Measurements from ENCODE around the gene CAND1. TPM values are rescaled to one million over a fixed set of nuclear protein-coding genes. Genes with fewer than 3 reads are reported as not detected.

The CAND1 gene
- total RNA-seq, 1 donor from 2014 or later = 197 TPM

DNA sequence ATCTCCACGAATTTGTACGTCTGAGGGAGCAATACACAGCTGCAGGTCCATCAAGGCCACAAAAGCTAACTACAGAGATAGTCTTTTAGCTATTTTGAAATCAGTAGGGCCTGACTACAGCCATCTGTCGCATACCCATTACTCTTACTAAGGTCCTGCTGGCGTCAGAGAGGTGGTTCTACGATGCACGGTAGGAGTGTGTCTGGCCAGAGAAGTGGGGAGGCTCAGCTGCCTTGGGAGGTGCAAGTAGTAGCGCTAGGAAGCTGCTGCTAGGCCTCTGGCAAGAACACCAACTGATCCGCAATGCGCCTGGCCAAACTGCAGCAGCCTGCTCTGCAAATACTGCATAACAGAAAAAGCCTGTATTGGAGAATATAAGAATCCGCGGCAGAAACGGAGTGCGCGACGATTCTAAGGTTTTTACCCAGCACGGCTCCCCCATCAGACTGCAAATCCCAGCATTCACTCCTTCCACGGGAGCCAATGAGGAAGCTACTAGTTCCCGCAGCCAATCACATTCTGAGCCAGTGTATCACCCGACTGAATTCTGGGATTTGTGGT is 743 bp upstream of the CAND1 start:
- Mint-ChIP-seq H3K36me3 (ENCODE audit: low read depth) (peaks cover 17% of the 10 kb centered on the region), H3K27me3 (ENCODE audit: low read depth) (no peaks in the 10 kb centered on the region), H3K9me3 (no peaks in the 10 kb centered on the region), H3K4me3 (ENCODE audit: low read depth) (peak overlapping the region; percentile 89), H3K4me1 (ENCODE audit: low read depth) (peaks cover 28% of the 10 kb centered on the region), H3K27ac (peak overlapping the region; percentile 99)
- peak; percentile 86 for DNase-seq (ENCODE audit: low spot score)
- intact Hi-C loops (cut with micrococcal nuclease) = loop anchor here (2.0 kb wide), 4 partner anchors 380 to 1540 kb away; partner anchors contain the start of genes DYRK2, HELB and MDM2

DNA sequence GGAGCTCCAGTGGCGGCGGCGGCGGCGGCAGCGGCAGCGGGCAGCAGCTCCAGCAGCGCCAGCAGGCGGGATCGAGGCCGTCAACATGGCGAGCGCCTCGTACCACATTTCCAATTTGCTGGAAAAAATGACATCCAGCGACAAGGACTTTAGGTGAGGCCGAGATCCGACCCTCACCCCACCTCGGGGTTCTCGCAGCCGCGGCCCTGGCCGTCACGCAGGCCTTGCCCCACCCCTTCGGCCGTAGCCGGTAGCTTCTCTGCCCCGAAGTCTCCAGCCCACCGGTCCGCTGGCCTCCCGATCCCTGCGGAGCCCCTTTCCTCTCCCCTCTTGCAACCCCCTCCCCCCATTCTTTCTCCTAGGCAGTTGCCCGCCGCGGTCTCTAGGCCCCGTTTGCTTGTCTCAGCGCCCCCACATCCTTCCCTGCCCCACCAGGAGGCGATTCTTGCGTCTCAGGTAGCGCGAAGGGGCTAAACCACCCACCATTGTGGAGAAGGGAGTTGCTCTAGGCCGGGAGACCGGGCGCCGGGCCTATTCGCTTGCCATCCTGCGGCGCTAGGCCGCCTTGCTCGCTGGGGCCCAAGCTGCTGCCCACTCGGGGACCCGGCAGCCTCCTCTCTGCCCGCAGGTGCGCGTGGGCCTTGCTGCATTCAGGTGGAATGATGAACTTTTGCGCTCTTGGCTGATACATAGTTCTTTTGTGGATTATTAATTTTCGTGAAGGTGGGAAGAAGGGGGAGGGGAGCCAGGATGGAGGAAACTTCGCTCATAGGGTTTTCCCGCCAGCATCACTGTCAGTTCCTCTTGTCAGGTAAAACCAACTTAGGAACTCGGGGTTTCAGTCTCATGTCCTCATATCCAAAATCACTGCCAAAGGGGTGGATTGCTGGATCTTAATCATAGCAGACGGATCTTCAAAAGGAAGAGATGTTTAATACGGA is 745 bp downstream of the CAND1 start:
- Mint-ChIP-seq H3K27me3 (ENCODE audit: low read depth) (no peaks in the 10 kb centered on the region), H3K4me3 (ENCODE audit: low read depth) (peak overlapping the region; percentile 89), H3K9me3 (no peaks in the 10 kb centered on the region), H3K27ac (peak overlapping the region; percentile 99), H3K4me1 (ENCODE audit: low read depth) (peaks cover 39% of the 10 kb centered on the region), H3K36me3 (ENCODE audit: low read depth) (peaks cover 24% of the 10 kb centered on the region)
- intact Hi-C loops (cut with micrococcal nuclease) = loop anchor here (2.0 to 10.0 kb wide), 5 partner anchors 175 to 1539 kb away; partner anchors contain the start of genes DYRK2, HELB and MDM2
- DNase-seq (ENCODE audit: low spot score) = peak; percentile 47

DNA sequence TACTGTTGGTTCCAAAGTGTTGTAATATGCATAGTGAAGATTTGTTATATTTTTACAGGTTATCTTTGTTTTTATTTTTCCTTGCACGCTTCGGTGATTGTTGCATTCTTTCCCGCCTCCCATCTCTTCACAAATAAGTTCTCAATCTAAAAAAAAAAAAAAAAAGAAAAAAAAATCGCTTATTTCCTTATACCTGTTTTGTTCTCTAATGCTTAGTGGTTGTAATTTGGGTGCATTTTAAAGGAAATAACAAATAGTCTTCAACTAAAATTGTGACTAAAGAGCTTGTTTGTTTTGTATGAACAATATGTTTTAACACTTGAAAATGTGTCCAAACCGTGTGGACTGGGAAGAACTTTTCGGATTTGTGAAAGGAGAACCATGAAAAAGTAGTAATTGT is 1.5 kb downstream of the CAND1 start:
- DNase-seq (ENCODE audit: low spot score) = no peak
- peak overlapping the region; percentile 89 for H3K4me3 Mint-ChIP-seq (ENCODE audit: low read depth)
- H3K36me3 Mint-ChIP-seq (ENCODE audit: low read depth) = peaks cover 31% of the 10 kb centered on the region
- H3K27ac Mint-ChIP-seq = peak overlapping the region; percentile 99
- H3K9me3 Mint-ChIP-seq = no peaks in the 10 kb centered on the region
- H3K4me1 Mint-ChIP-seq (ENCODE audit: low read depth) = peaks cover 45% of the 10 kb centered on the region
- no peaks in the 10 kb centered on the region for H3K27me3 Mint-ChIP-seq (ENCODE audit: low read depth)
- intact Hi-C loops (cut with micrococcal nuclease) = loop anchor here (10.0 kb wide), 1 partner anchor 174 kb away; no protein-coding TSS in a partner anchor

DNA sequence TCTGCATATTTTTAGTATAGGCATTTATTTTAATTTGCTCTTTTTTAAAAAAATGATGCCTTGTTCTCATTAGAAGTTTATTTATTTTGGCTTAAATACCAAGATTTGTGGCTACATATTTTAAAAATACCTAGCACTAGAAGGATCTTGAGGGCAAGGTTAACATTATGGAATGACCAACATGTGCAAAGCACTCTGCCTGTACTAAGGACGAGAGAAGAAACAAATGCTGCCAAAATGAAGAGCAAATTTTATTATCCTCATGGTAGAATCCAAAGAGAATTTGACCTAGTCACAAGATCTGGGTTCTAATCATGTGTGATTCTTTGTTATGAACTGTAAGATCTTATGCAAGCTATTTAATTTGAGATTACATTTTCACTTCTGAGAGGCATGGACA is 2.8 kb downstream of the CAND1 start:
- H3K4me1 Mint-ChIP-seq (ENCODE audit: low read depth) = peaks cover 58% of the 10 kb centered on the region
- peaks cover 44% of the 10 kb centered on the region for H3K36me3 Mint-ChIP-seq (ENCODE audit: low read depth)
- intact Hi-C loops (cut with micrococcal nuclease) = loop anchor here (10.0 kb wide), 1 partner anchor 173 kb away; no protein-coding TSS in a partner anchor
- H3K4me3 Mint-ChIP-seq (ENCODE audit: low read depth) = no peak overlapping the region
- no peaks in the 10 kb centered on the region for H3K27me3 Mint-ChIP-seq (ENCODE audit: low read depth)
- DNase-seq (ENCODE audit: low spot score) = no peak
- H3K9me3 Mint-ChIP-seq = no peaks in the 10 kb centered on the region
- H3K27ac Mint-ChIP-seq = peak overlapping the region; percentile 26

DNA sequence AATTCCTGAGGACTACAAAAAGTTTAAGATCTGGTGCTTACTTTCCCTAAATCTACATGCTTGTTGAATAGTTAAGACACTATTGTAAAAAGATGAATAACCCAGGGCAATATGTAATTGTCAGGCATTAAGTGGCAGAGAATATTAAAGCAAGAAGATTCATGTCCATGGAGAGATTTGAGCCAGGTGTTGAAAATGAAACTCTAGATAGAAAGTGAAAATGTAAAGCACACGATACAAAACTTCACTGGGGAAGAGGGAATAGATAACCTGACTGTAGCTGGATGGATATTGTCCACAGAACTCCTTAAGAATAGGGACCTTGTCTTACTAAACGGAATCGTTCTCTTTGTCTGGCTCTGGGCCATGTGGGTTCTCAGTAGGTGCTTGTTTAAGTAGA is 5.0 kb downstream of the CAND1 start:
- intact Hi-C loops (cut with micrococcal nuclease) = loop anchor here (10.0 kb wide), 1 partner anchor 171 kb away; no protein-coding TSS in a partner anchor
- H3K9me3 Mint-ChIP-seq = no peaks in the 10 kb centered on the region
- peak overlapping the region; percentile 23 for H3K27ac Mint-ChIP-seq
- no peak for DNase-seq (ENCODE audit: low spot score)
- peak overlapping the region; percentile 18 for H3K4me3 Mint-ChIP-seq (ENCODE audit: low read depth)
- peaks cover 56% of the 10 kb centered on the region for H3K4me1 Mint-ChIP-seq (ENCODE audit: low read depth)
- peaks cover 62% of the 10 kb centered on the region for H3K36me3 Mint-ChIP-seq (ENCODE audit: low read depth)
- no peaks in the 10 kb centered on the region for H3K27me3 Mint-ChIP-seq (ENCODE audit: low read depth)

DNA sequence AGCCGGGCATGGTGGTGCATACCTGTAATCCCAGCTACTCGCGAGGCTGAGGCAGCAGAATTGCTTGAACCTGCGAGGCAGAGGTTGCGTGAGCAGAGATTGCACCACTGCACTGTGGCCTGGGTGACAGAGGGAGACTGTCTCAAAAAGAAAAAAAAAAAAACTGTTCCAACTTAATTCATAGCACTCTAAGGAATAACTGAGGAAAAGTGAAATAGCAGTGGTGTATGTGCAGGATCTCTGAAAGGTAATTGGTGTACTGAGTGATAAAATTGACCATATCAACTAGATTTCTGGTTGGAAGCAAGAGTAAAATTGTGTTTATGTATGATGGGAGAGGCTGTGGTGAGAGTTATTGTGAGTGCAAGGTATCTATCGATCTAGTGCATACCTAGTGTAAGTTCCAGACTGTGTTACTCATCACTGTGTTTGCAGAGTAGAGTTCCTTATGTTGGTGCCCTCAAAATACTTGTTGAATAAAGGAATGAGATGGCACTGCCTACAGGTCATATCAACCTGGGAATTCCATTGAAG is 6.3 kb downstream of the CAND1 start:
- H3K4me1 Mint-ChIP-seq (ENCODE audit: low read depth) = peaks cover 55% of the 10 kb centered on the region
- DNase-seq (ENCODE audit: low spot score) = no peak
- H3K27me3 Mint-ChIP-seq (ENCODE audit: low read depth) = no peaks in the 10 kb centered on the region
- H3K27ac Mint-ChIP-seq = peak overlapping the region; percentile 10
- intact Hi-C loops (cut with micrococcal nuclease) = loop anchor here (10.0 kb wide), 1 partner anchor 169 kb away; no protein-coding TSS in a partner anchor
- peak overlapping the region; percentile 31 for H3K4me3 Mint-ChIP-seq (ENCODE audit: low read depth)
- peaks cover 58% of the 10 kb centered on the region for H3K36me3 Mint-ChIP-seq (ENCODE audit: low read depth)
- H3K9me3 Mint-ChIP-seq = no peaks in the 10 kb centered on the region

DNA sequence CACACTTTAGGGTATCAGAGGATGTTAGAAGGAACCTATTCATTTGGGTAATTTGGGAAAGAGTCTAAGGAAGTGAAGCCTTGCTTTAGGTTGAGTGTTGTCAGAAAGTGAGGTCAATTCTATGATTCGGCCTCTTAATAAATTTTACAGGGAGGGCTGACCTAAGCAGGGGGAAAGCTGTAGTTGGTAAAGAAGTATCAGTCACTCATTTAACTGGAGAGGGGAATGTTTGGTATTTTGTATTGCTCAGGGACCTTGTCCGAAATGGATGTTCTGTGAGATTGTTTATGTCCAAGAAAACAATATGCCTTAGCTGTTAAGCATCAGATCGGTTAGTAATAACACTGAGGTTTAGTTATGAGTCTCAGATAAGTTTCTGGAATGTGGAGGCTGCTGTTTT is 7.3 kb downstream of the CAND1 start:
- H3K27ac Mint-ChIP-seq = no peak overlapping the region
- H3K4me1 Mint-ChIP-seq (ENCODE audit: low read depth) = peaks cover 53% of the 10 kb centered on the region

DNA sequence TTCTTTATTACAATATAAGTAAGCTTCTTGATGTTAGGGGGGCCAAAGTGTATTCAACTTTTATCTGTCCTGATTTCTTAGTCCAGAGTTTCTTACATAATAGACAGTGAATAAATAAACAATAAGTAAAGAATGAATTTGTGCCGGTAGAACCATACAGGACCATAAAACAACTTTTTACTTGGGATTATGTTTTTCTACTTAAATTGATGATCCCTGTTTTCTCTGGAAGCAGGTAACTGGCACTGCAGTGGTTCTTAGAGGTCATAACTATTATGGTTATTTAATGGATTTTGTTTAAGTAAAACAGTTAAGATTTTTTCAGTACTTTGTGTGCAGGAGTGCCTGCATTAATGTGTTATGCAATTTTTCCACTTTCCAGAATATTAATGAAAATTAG is 10.5 kb downstream of the CAND1 start:
- intact Hi-C loops (cut with micrococcal nuclease) = loop anchor here (10.0 kb wide), 1 partner anchor 165 kb away; no protein-coding TSS in a partner anchor
- no peak overlapping the region for H3K4me3 Mint-ChIP-seq (ENCODE audit: low read depth)
- H3K27me3 Mint-ChIP-seq (ENCODE audit: low read depth) = no peaks in the 10 kb centered on the region
- H3K27ac Mint-ChIP-seq = no peak overlapping the region
- no peaks in the 10 kb centered on the region for H3K9me3 Mint-ChIP-seq
- no peak for DNase-seq (ENCODE audit: low spot score)
- peaks cover 63% of the 10 kb centered on the region for H3K36me3 Mint-ChIP-seq (ENCODE audit: low read depth)
- H3K4me1 Mint-ChIP-seq (ENCODE audit: low read depth) = peaks cover 43% of the 10 kb centered on the region

More for the DNA sequence above, 7.3 kb downstream of the CAND1 start:
- no peak for DNase-seq (ENCODE audit: low spot score)
- intact Hi-C loops (cut with micrococcal nuclease) = loop anchor here (10.0 kb wide), 1 partner anchor 168 kb away; no protein-coding TSS in a partner anchor
- Mint-ChIP-seq H3K27me3 (ENCODE audit: low read depth) (no peaks in the 10 kb centered on the region), H3K4me3 (ENCODE audit: low read depth) (no peak overlapping the region), H3K36me3 (ENCODE audit: low read depth) (peaks cover 57% of the 10 kb centered on the region), H3K9me3 (no peaks in the 10 kb centered on the region)

DNA sequence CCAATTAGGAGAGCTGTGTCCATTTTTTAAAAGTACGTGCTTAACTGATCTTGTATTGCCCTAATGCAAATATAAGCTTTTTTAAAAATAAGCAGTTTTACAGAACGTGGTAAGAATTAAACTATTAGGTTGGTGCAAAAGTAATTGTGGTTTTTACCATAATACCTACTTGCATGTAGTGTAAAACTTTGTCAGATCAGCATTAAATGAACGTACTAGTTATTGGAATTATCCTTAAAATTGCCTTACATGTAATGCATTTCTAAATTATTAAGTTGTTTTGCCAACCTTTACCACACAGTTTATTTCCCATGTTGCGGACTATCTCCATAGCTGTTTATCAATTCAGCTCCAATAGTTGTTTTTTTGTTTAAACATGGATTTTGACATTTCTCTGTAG is 10.9 kb downstream of the CAND1 start:
- peaks cover 63% of the 10 kb centered on the region for H3K36me3 Mint-ChIP-seq (ENCODE audit: low read depth)
- H3K9me3 Mint-ChIP-seq = no peaks in the 10 kb centered on the region
- H3K27ac Mint-ChIP-seq = no peak overlapping the region
- intact Hi-C loops (cut with micrococcal nuclease) = no loop called here
- no peak for DNase-seq (ENCODE audit: low spot score)
- H3K27me3 Mint-ChIP-seq (ENCODE audit: low read depth) = no peaks in the 10 kb centered on the region
- no peak overlapping the region for H3K4me3 Mint-ChIP-seq (ENCODE audit: low read depth)
- H3K4me1 Mint-ChIP-seq (ENCODE audit: low read depth) = peaks cover 43% of the 10 kb centered on the region

DNA sequence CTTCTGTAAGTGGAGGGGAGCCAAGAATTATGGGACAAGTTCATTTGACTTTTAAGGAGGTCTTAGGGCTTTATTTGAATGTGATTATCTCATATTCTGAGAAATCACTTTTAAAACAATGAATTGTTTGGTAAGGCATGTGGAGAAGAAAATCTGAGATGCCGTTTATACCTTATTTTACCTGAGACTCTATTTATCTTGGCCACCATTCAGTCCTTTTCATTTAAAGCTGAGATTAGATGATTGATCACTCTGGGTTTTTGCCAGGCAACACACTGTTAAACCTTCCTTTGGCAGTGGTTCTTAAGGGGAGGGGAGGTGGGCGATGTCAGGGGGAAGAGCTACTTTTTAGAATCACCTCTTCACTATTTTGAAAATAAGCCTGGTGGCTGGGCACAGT is 11.4 kb downstream of the CAND1 start:
- H3K4me1 Mint-ChIP-seq (ENCODE audit: low read depth) = peaks cover 39% of the 10 kb centered on the region
- no peaks in the 10 kb centered on the region for H3K27me3 Mint-ChIP-seq (ENCODE audit: low read depth)
- DNase-seq (ENCODE audit: low spot score) = no peak
- H3K9me3 Mint-ChIP-seq = no peaks in the 10 kb centered on the region
- intact Hi-C loops (cut with micrococcal nuclease) = no loop called here
- H3K36me3 Mint-ChIP-seq (ENCODE audit: low read depth) = peaks cover 64% of the 10 kb centered on the region
- H3K4me3 Mint-ChIP-seq (ENCODE audit: low read depth) = no peak overlapping the region
- H3K27ac Mint-ChIP-seq = no peak overlapping the region

DNA sequence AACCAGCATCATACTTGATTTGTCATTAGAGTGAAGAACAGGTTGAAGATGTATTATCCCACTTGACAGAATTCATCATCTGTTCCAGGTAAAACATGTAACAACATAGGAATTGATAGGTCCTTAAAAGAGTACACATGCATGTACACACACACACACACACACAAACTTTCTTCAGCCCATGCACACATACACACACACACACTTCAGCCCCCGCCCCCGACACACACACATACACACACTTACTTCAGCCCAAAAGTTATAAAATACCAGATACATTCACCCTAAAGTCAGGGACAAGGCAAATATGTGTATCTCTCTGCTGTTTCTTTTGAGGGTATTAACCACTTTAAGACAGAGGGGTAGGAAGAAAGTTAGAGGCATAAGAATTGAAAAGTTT is 15.4 kb downstream of the CAND1 start:
- Mint-ChIP-seq H3K4me3 (ENCODE audit: low read depth) (no peak overlapping the region), H3K9me3 (no peaks in the 10 kb centered on the region), H3K36me3 (ENCODE audit: low read depth) (peaks cover 63% of the 10 kb centered on the region), H3K4me1 (ENCODE audit: low read depth) (peaks cover 32% of the 10 kb centered on the region), H3K27ac (peak overlapping the region; percentile 6), H3K27me3 (ENCODE audit: low read depth) (no peaks in the 10 kb centered on the region)
- intact Hi-C loops (cut with micrococcal nuclease) = no loop called here
- DNase-seq (ENCODE audit: low spot score) = no peak

DNA sequence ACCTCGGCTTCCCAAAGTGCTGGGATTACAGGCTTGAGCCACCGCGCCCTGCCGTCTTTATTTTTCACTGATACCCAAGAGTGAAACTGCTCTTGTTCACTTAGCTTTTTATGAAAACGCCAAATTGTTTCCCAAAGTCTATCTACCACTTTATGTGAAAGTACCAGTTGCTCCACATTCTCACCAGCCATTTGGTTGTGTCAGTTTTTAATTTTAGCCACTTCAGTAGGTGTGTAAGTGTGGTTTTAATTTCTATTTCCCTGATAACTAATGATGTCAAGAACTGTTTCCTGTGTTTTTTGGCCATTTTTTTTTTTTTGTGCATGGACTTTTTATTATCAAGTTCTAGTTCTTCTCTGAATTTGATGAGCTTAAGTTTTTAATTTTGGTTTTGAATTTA is 17.1 kb downstream of the CAND1 start:
- H3K27ac Mint-ChIP-seq = no peak overlapping the region
- H3K27me3 Mint-ChIP-seq (ENCODE audit: low read depth) = no peaks in the 10 kb centered on the region
- peaks cover 74% of the 10 kb centered on the region for H3K36me3 Mint-ChIP-seq (ENCODE audit: low read depth)
- H3K9me3 Mint-ChIP-seq = no peaks in the 10 kb centered on the region
- no peak overlapping the region for H3K4me3 Mint-ChIP-seq (ENCODE audit: low read depth)
- no peak for DNase-seq (ENCODE audit: low spot score)
- peaks cover 34% of the 10 kb centered on the region for H3K4me1 Mint-ChIP-seq (ENCODE audit: low read depth)
- intact Hi-C loops (cut with micrococcal nuclease) = no loop called here

All from activated T-helper 2 cell treated with anti-CD3 and anti-CD28 coated beads, Interferon-gamma antibody, Interleukin-2, Interleukin-4, amounts not matched to agents 10 μg/mL and 5 μg/mL and 100 μg/mL, durations not matched to agents 14 hours and 24 hours and 36 hours (primary cell).